Activated CD4-positive, alpha-beta T cell treated with anti-CD3 and anti-CD28 coated beads for 4 hours (primary cell): Measurements from ENCODE around the gene PLEKHG1.

ENCODE experiments used
- DNase-seq, 2 donors: peaks; one replicate each; pipeline ENCODE4 v3.0.0-alpha.2; 2020

The PLEKHG1 gene

DNA sequence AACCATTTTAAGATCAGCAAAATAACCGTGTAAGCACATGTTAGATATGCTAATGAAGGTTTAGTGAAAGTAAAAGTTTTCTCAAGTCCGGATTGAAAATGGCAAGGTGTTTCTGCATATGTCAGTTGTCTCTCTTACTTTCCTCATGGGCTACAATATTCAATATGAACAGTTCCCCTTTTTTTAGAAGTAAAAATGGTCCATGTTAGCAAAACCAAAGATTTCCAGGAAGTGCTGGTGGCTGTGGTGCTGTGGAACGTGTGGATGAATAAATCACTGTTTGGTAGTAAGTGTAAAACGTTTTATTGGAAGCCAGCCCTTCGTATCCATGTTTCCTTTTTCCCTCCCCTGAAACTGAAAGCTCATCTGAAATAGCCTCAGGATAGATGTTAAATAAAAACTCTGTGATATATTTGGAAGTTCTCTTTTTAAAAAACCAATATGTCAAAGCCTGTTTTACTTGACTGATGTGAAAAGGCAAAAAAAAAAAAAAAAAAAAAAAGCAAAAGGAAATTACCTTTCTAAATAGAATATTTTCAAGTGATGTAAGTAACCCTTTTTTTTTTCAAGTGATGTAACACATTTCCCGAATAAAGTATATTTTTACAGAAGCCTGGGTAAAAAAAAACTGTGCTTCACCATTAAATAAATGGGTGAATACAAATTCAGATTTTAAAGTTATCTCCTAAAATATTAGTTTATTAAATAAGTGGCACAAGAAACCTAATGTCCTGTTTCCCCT, 41.9 kb downstream of the PLEKHG1 start:
- DNase-seq: no peak

DNA sequence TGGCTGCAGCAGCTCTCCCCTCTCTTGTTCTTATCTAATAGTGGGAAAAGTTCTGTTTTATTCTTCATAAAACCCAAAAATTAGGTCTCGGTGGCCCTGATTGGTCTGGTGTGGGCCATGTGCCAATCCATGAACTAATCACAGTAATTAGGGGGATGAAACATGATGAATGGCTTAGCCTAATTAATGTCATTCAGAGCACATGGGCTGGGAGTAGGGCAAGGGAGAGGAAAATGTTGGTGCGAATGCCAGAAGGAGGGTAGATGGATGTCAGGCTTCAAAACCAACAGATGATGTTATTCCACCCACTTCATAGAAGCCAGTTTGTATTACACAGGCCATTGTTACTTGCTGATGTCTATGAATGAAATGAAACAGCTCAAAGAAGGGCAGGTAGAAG, 46.5 kb downstream of the PLEKHG1 start:
- no peak for DNase-seq

DNA sequence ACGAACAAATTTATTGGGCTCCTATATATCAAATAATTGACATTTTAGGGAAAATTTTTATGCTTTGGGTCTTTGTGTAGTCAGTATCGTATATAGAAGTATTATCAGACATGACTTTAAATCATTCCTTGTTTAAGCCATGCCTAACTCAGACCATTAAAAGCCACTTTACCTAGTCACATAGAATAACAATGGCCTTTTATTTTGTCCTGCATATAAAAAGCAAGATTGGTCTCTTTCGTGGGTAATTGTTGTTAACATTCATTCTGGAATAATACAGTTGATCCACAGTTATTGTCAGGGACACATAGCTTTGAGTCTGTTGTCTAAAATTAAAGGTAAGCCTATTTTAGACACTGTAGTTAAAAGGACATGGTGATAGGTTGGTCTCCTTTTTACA, 47.4 kb downstream of the PLEKHG1 start:
- DNase-seq: no peak
